WTC11 (cell line): ENCODE data around the gene FAM3C. TPM values are rescaled to one million over a fixed set of nuclear protein-coding genes. Genes with fewer than 3 reads are reported as not detected.

Experiments used
- ATAC-seq: fragments of 200-7000 bp; cut with Tn5 transposase; 2 replicates; pipeline ENCODE4 v1.10.0; 2021; ENCODE audit warnings: mild to moderate bottlenecking, moderate library complexity
- CTCF ChIA-PET: fragments of 300-600 bp; sonication (Branson Sonifier 250); formaldehyde crosslinking; loops from one replicate; lab custom pipeline; 2021; ENCODE audit warnings: antibody characterized with exemption; lab: Charles Lee
- POLR2A ChIA-PET: fragments of 350-600 bp; sonication (Branson Sonifier 250); formaldehyde crosslinking; loops from one replicate; lab custom pipeline; 2021; ENCODE audit warnings: antibody characterized with exemption; lab: Charles Lee
- DNase-seq: peaks from one replicate; pipeline ENCODE4 v3.0.0; 2021; ENCODE audit warnings: low spot score
- H3K27ac Mint-ChIP-seq: 2 replicates; pipeline ENCODE4 v1.8.0; 2021; ENCODE audit warnings: mixed read lengths
- H3K27me3 Mint-ChIP-seq: 2 replicates; pipeline ENCODE4 v1.8.0; 2021; ENCODE audit warnings: low read depth, mild to moderate bottlenecking, moderate library complexity, mixed read lengths
- H3K36me3 Mint-ChIP-seq: 2 replicates; pipeline ENCODE4 v1.8.0; 2021; ENCODE audit warnings: mixed read lengths
- H3K4me1 Mint-ChIP-seq: 2 replicates; pipeline ENCODE4 v1.8.0; 2022; ENCODE audit warnings: mixed read lengths
- H3K4me3 Mint-ChIP-seq: 2 replicates; pipeline ENCODE4 v1.8.0; 2021; ENCODE audit warnings: mild to moderate bottlenecking, moderate library complexity, mixed read lengths
- H3K9me3 Mint-ChIP-seq: 2 replicates; pipeline ENCODE4 v1.8.0; 2021; ENCODE audit warnings: mixed read lengths
- AR ChIP-seq: fragments of 250-450 bp; sonication (Bioruptor Pico); IDR thresholded peaks from 2 replicates; pipeline ENCODE4 v1.9.0; 2021; ENCODE audit warnings: mild to moderate bottlenecking
- ARID4B ChIP-seq: sonication (generic); formaldehyde crosslinking; IDR thresholded peaks from 2 replicates; pipeline ENCODE4 v1.8.0; 2023; ENCODE audit warnings: missing genetic modification reagents, mild to moderate bottlenecking, borderline replicate concordance
- ATF6 ChIP-seq: sonication (generic); formaldehyde crosslinking; IDR thresholded peaks from 2 replicates; pipeline ENCODE4 v1.8.1; 2023; ENCODE audit warnings: mild to moderate bottlenecking, missing genetic modification reagents
- CBFB ChIP-seq: sonication (generic); formaldehyde crosslinking; IDR thresholded peaks from 2 replicates; pipeline ENCODE4 v1.8.1; 2022; ENCODE audit warnings: mild to moderate bottlenecking, low read depth, missing genetic modification reagents
- CTCF ChIP-seq: fragments of 200-600 bp; IDR thresholded peaks from 2 replicates; pipeline ENCODE4 v1.8.0; 2022; ENCODE audit warnings: antibody characterized with exemption
- E2F5 ChIP-seq: sonication (generic); formaldehyde crosslinking; IDR thresholded peaks from 2 replicates; pipeline ENCODE4 v1.8.1; 2022; ENCODE audit warnings: mild to moderate bottlenecking, moderate library complexity, missing genetic modification reagents
- ELF4 ChIP-seq: sonication (generic); formaldehyde crosslinking; IDR thresholded peaks from 2 replicates; pipeline ENCODE4 v1.8.1; 2022; ENCODE audit warnings: low read depth, mild to moderate bottlenecking, moderate library complexity, missing genetic modification reagents
- JAZF1 ChIP-seq: fragments of 250-450 bp; sonication (Bioruptor Pico); IDR thresholded peaks from 2 replicates; pipeline ENCODE4 v1.9.0; 2021; ENCODE audit warnings: moderate library complexity, mild to moderate bottlenecking, inconsistent platforms
- NFATC4 ChIP-seq: fragments of 250-450 bp; sonication (Bioruptor Pico); IDR thresholded peaks from 2 replicates; pipeline ENCODE4 v1.9.0; 2021; ENCODE audit warnings: mild to moderate bottlenecking
- TP53 ChIP-seq: sonication (generic); formaldehyde crosslinking; IDR thresholded peaks from 2 replicates; pipeline ENCODE4 v1.8.1; 2023; ENCODE audit warnings: mild to moderate bottlenecking, missing genetic modification reagents
- ZNF532 ChIP-seq: fragments of 250-450 bp; sonication (Bioruptor Pico); IDR thresholded peaks from 2 replicates; pipeline ENCODE4 v1.9.0; 2021; ENCODE audit warnings: mild to moderate bottlenecking, borderline replicate concordance
- total RNA-seq: library from RNA; stranded (reverse); gene quantifications from 3 replicates; pipeline ENCODE4 v1.2.3, GENCODE V29; 2021

Gene FAM3C
- total RNA-seq, 1 experiment from 2014 or later: 65.7 TPM

GRCh38 chr7:121369462-121369861, 26.6 kb downstream of the FAM3C start (continued):
- no peak for TF ChIP-seq ARID4B (CRISPR knock-in tag)

- Mint-ChIP-seq H3K9me3 (no peaks in the 10 kb centered on the region), H3K4me1 (peaks cover 14% of the 10 kb centered on the region), H3K27ac (no peak overlapping the region)
- POLR2A ChIA-PET: no interaction called here
- TF ChIP-seq CTCF (peak; percentile 51; the same call in 1 of the 2 replicates), AR (CRISPR knock-in tag) (no peak)
- TF ChIP-seq, all 79 proteins: peak for 1
- CTCF ChIA-PET: interaction anchor here (0.7 to 2.8 kb wide), 18 partner anchors 9 to 702 kb away, joined by 3 to 27 read pairs (median 3); partner anchors contain the start of gene FAM3C
- DNase-seq (no peak), ATAC-seq (no peak)
- Mint-ChIP-seq H3K36me3 (peaks cover 36% of the 10 kb centered on the region), H3K4me3 (no peak overlapping the region), H3K27me3 (no peaks in the 10 kb centered on the region)
Observed at GRCh38 chr7:121366852-121367431, 29.2 kb downstream of the FAM3C start.

GRCh38 chr7:121360564-121360963, 35.5 kb downstream of the FAM3C start:
- Mint-ChIP-seq H3K4me1 (peaks cover 21% of the 10 kb centered on the region), H3K36me3 (peaks cover 38% of the 10 kb centered on the region), H3K27me3 (no peaks in the 10 kb centered on the region), H3K9me3 (no peaks in the 10 kb centered on the region), H3K27ac (no peak overlapping the region), H3K4me3 (no peak overlapping the region)
- no peak for ATAC-seq
- no peak for DNase-seq
- ChIA-PET CTCF (interaction anchor here (2.1 kb wide), 1 partner anchor 35 kb away, joined by 6 read pairs; the partner anchor contains the start of gene FAM3C), POLR2A (no interaction called here)
- TF ChIP-seq ATF6 (CRISPR knock-in tag) (no peak), TP53 (CRISPR knock-in tag) (no peak), NFATC4 (CRISPR knock-in tag) (no peak), CBFB (CRISPR knock-in tag) (no peak), CTCF (no peak), ZNF532 (no peak), JAZF1 (CRISPR knock-in tag) (no peak), ELF4 (CRISPR knock-in tag) (no peak), E2F5 (CRISPR knock-in tag) (no peak)
